Liver (tissue), 9 donors: ENCODE measurements around the gene TPD52L2. TPM values are rescaled to one million over a fixed set of nuclear protein-coding genes. Genes with fewer than 3 reads are reported as not detected.

Experiments used
- DNase-seq: peaks from one replicate; pipeline ENCODE4 v3.0.0-alpha.2; 2017; ENCODE audit warnings: low spot score
- H3K27ac ChIP-seq, 2 donors: one replicate each; pipeline ENCODE4 v1.7.0; 2013; ENCODE audit warnings: inconsistent platforms in 2 of 2, low read length in 2 of 2, control low read depth in 1 of 2, low read depth in 1 of 2, mild to moderate bottlenecking in 1 of 2
- H3K27me3 ChIP-seq, 4 donors: one replicate each; pipeline versions ENCODE4 v1.6.1 to v1.7.0; 2013; ENCODE audit warnings: low read length in 3 of 4, inconsistent platforms in 1 of 4, mild to moderate bottlenecking in 1 of 4, moderate library complexity in 1 of 4; ENCODE audit not compliant: control insufficient read depth in 4 of 4, insufficient read depth in 4 of 4
- H3K36me3 ChIP-seq, 4 donors: one replicate each; pipeline versions ENCODE4 v1.6.1 to v1.7.0; 2013; ENCODE audit warnings: low read length in 3 of 4, mild to moderate bottlenecking in 3 of 4, low read depth in 1 of 4, moderate library complexity in 1 of 4; ENCODE audit not compliant: control insufficient read depth in 4 of 4, insufficient read depth in 3 of 4
- H3K4me1 ChIP-seq, 4 donors: one replicate each; pipeline versions ENCODE4 v1.6.1 to v1.7.0; 2013; ENCODE audit warnings: low read length in 3 of 4, mild to moderate bottlenecking in 3 of 4, moderate library complexity in 1 of 4; ENCODE audit not compliant: control insufficient read depth in 4 of 4, insufficient read depth in 4 of 4
- H3K4me3 ChIP-seq, 3 donors: one replicate each; pipeline versions ENCODE4 v1.6.1 to v1.7.0; 2013; ENCODE audit warnings: low read length in 3 of 3, control low read depth in 1 of 3, low read depth in 1 of 3, mild to moderate bottlenecking in 1 of 3
- H3K9ac ChIP-seq, 2 donors: one replicate each; pipeline ENCODE4 v1.7.0; 2013; ENCODE audit warnings: low read length in 2 of 2, mild to moderate bottlenecking in 2 of 2, moderate library complexity in 2 of 2, control low read depth in 1 of 2, low read depth in 1 of 2
- H3K9me3 ChIP-seq, 4 donors: one replicate each; pipeline versions ENCODE4 v1.6.1 to v1.7.0; 2013; ENCODE audit warnings: low read length in 3 of 4; ENCODE audit not compliant: control insufficient read depth in 4 of 4
- EGR1 ChIP-seq, 2 donors: IDR thresholded peaks; 2 replicates each; pipeline ENCODE4 v1.6.1; 2016 to 2018; ENCODE audit warnings: antibody characterized with exemption in 2 of 2, low read depth in 2 of 2
- FOXA1 ChIP-seq: IDR thresholded peaks from 2 replicates; pipeline ENCODE4 v1.6.1; 2016; ENCODE audit warnings: antibody characterized with exemption
- FOXA2 ChIP-seq: IDR thresholded peaks from 2 replicates; pipeline ENCODE4 v1.6.1; 2016; ENCODE audit warnings: antibody characterized with exemption
- GABPA ChIP-seq, 2 donors: IDR thresholded peaks in 1 of 2; conservative IDR thresholded peaks in 1 of 2; 2 replicates each; pipeline ENCODE4 v1.6.1; 2016; ENCODE audit warnings: antibody characterized with exemption in 2 of 2, mild to moderate bottlenecking in 1 of 2, moderate library complexity in 1 of 2
- HNF4A ChIP-seq, 2 donors: conservative IDR thresholded peaks; 2 replicates each; pipeline ENCODE4 v1.6.1; 2016; ENCODE audit warnings: antibody characterized with exemption in 2 of 2, mild to moderate bottlenecking in 2 of 2
- HNF4G ChIP-seq: IDR thresholded peaks from 2 replicates; pipeline ENCODE4 v1.6.1; 2016; ENCODE audit warnings: antibody characterized with exemption
- JUND ChIP-seq, 2 donors: IDR thresholded peaks; 2 replicates each; pipeline ENCODE4 v1.6.1; 2016; ENCODE audit warnings: antibody characterized with exemption in 2 of 2
- NR2F2 ChIP-seq: IDR thresholded peaks from 2 replicates; pipeline ENCODE4 v1.6.1; 2016; ENCODE audit warnings: antibody characterized with exemption
- RAD21 ChIP-seq, 2 donors: IDR thresholded peaks; 2 replicates each; pipeline ENCODE4 v1.6.1; 2016; ENCODE audit warnings: antibody characterized with exemption in 2 of 2, mild to moderate bottlenecking in 2 of 2
- RXRA ChIP-seq, 2 donors: IDR thresholded peaks; 2 replicates each; pipeline ENCODE4 v1.6.1; 2017 to 2018; ENCODE audit warnings: antibody characterized with exemption in 2 of 2, mild to moderate bottlenecking in 1 of 2
- SP1 ChIP-seq: IDR thresholded peaks from 2 replicates; pipeline ENCODE4 v1.6.1; 2018; ENCODE audit warnings: antibody characterized with exemption, mild to moderate bottlenecking
- TAF1 ChIP-seq: conservative IDR thresholded peaks from 2 replicates; pipeline ENCODE4 v1.6.1; 2016; ENCODE audit warnings: antibody characterized with exemption, mild to moderate bottlenecking
- YY1 ChIP-seq: IDR thresholded peaks from 2 replicates; pipeline ENCODE4 v1.6.1; 2016; ENCODE audit warnings: antibody characterized with exemption, mild to moderate bottlenecking
- WGBS: extraction: QIAGEN DNeasy Blood & Tissue Kit; methylation state at CpG from one replicate; pipeline ENCODE4 v1.1.7; 2013; 5-methylcytosine and 5-hydroxymethylcytosine counted together
- polyA plus RNA-seq, 2 donors: library from polyadenylated mRNA; stranded (reverse) in 1 of 2; unstranded in 1 of 2; fragments of 200-250 nt in 1 of 2; fragments of >200 nt in 1 of 2; fragmentation: Nextera tagmentation in 1 of 2; extraction: Ambion mirVana in 1 of 2; gene quantifications; one replicate each; pipeline versions ENCODE4 v1.2.1 to v1.2.3, GENCODE V29; 2013 to 2015
- total RNA-seq, 2 donors: library from RNA; depleted of rRNA; stranded (reverse); fragments of >200 nt; gene quantifications; one replicate each; pipeline ENCODE4 v1.2.3, GENCODE V29; 2014
- TF ChIP-seq, protein P1 (sequence below): IDR thresholded peaks from 2 replicates; pipeline ENCODE4 v1.6.1; 2016; ENCODE audit warnings: antibody characterized with exemption
- TF ChIP-seq, protein P2 (sequence below): IDR thresholded peaks from 2 replicates; pipeline ENCODE4 v1.6.1; 2016; ENCODE audit warnings: antibody characterized with exemption
- TF ChIP-seq, protein P3 (sequence below): IDR thresholded peaks from 2 replicates; pipeline ENCODE4 v1.6.1; 2016; ENCODE audit warnings: antibody characterized with exemption, mild to moderate bottlenecking
- TF ChIP-seq, protein P4 (sequence below): IDR thresholded peaks from 2 replicates; pipeline ENCODE4 v1.6.1; 2016; ENCODE audit warnings: antibody characterized with exemption
- TF ChIP-seq, protein P5 (sequence below): fragments of 150-350 bp; IDR thresholded peaks from 2 replicates; pipeline ENCODE4 v1.5.1; 2017; ENCODE audit warnings: improper control_type of control experiment, low read depth, low read length; ENCODE audit not compliant: missing input control
- donor health status: healthy.
- donor health status: healthy.
- donor health status: healthy.
- donor health status: healthy.
- donor health status: healthy.

TPD52L2 gene
- total and polyA plus RNA-seq, 4 donors = 12.3 to 33.0 (median 28.2) TPM

DNA sequence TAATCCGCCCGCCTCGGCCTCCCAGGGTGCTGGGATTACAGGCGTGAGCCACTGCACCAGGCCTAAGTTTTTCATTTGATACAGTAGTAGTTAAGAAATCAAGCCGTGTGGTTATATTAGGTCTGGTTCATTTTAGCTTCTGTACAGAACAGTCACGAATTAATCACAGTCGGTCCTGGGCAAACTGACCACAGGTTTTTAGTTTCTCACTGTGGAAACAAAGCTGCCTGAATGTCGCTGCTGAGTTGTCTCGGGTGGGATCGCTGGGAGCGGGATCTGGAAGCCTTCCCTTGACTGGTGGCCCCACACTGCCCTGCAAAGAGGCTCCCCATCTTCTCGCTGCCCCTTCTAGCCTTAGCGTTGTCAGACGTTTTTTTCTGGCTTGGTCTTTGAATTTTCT, 72.5 kb downstream of the TPD52L2 start (continued):
- TF ChIP-seq, protein P1, sequence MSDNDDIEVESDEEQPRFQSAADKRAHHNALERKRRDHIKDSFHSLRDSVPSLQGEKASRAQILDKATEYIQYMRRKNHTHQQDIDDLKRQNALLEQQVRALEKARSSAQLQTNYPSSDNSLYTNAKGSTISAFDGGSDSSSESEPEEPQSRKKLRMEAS = no peak
- no peak for TF ChIP-seq RAD21 (IDR thresholded peaks at IDR 0.05)

DNA sequence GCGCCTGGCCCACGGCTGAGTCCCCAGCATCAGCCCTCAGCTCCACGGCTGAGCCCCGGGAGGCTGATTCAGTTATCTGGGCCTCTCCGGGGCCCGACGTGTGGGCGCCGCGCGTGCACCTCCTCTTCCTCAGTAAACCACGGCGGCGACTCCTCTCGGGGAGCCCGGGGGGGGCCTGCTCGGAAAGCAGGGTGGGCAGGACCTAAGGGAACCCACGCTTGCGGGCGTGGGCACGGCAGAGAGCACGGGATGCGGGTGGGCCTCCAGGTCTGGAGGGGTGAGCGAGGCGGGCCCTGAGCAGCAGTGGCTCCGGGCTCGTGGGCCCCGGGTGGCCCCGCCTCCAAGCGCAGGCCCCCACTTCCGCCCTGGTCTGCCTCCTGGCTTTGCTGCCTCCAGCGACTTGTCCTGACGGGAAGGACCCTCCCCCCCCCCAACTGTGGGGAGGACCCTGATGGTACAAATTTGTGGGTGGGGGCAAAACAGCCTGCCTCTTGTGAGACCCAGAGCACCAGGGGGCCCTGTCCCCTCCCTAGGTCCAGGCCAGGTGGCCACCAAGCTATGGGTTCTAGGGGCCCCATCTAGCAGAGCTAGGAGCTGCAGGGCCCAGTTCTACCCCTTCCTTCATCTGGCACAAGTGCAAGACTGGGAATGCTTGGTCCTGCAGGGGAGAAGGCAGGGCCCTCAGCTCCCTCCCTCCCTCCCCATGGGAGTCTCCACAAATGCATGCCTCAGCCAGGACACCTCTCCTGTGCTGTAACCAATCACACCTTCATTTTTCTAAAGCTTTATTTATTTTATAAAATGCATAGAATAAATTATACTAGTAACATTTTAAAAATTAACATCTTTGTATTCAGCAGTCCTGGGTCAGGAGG, 74.2 kb downstream of the TPD52L2 start:
- no peak for DNase-seq
- peaks cover 0 to 2% (median 0%) of the 10 kb centered on the region in 4 donors for H3K4me1 ChIP-seq
- H3K4me3 ChIP-seq = no peak overlapping the region
- no peaks in the 10 kb centered on the region for H3K9me3 ChIP-seq
- H3K27me3 ChIP-seq = no peaks in the 10 kb centered on the region
- H3K36me3 ChIP-seq = peaks cover 11 to 55% (median 17%) of the 10 kb centered on the region in 4 donors
- no peak overlapping the region for H3K9ac ChIP-seq
- TF ChIP-seq SP1 (no peak), RAD21 (IDR thresholded peaks at IDR 0.05) (no peak), FOXA1 (no peak), EGR1 (IDR thresholded peaks at IDR 0.05; ENCODE audit: low read depth in 2 of 2) (no peak), RXRA (IDR thresholded peaks at IDR 0.05) (no peak), GABPA (IDR thresholded peaks at IDR 0.05 in 1 of 2, conservative IDR thresholded peaks at IDR 0.05 in 1 of 2) (no peak), NR2F2 (no peak), FOXA2 (no peak), JUND (IDR thresholded peaks at IDR 0.05) (no peak), HNF4G (no peak), HNF4A (conservative IDR thresholded peaks at IDR 0.05) (no peak), TAF1 (no peak), YY1 (no peak)
- TF ChIP-seq, protein P2, sequence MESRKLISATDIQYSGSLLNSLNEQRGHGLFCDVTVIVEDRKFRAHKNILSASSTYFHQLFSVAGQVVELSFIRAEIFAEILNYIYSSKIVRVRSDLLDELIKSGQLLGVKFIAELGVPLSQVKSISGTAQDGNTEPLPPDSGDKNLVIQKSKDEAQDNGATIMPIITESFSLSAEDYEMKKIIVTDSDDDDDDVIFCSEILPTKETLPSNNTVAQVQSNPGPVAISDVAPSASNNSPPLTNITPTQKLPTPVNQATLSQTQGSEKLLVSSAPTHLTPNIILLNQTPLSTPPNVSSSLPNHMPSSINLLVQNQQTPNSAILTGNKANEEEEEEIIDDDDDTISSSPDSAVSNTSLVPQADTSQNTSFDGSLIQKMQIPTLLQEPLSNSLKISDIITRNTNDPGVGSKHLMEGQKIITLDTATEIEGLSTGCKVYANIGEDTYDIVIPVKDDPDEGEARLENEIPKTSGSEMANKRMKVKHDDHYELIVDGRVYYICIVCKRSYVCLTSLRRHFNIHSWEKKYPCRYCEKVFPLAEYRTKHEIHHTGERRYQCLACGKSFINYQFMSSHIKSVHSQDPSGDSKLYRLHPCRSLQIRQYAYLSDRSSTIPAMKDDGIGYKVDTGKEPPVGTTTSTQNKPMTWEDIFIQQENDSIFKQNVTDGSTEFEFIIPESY = no peak
- TF ChIP-seq, protein P3, sequence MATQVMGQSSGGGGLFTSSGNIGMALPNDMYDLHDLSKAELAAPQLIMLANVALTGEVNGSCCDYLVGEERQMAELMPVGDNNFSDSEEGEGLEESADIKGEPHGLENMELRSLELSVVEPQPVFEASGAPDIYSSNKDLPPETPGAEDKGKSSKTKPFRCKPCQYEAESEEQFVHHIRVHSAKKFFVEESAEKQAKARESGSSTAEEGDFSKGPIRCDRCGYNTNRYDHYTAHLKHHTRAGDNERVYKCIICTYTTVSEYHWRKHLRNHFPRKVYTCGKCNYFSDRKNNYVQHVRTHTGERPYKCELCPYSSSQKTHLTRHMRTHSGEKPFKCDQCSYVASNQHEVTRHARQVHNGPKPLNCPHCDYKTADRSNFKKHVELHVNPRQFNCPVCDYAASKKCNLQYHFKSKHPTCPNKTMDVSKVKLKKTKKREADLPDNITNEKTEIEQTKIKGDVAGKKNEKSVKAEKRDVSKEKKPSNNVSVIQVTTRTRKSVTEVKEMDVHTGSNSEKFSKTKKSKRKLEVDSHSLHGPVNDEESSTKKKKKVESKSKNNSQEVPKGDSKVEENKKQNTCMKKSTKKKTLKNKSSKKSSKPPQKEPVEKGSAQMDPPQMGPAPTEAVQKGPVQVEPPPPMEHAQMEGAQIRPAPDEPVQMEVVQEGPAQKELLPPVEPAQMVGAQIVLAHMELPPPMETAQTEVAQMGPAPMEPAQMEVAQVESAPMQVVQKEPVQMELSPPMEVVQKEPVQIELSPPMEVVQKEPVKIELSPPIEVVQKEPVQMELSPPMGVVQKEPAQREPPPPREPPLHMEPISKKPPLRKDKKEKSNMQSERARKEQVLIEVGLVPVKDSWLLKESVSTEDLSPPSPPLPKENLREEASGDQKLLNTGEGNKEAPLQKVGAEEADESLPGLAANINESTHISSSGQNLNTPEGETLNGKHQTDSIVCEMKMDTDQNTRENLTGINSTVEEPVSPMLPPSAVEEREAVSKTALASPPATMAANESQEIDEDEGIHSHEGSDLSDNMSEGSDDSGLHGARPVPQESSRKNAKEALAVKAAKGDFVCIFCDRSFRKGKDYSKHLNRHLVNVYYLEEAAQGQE = no peak
- TF ChIP-seq, protein P1 = no peak
- TF ChIP-seq, protein P4, sequence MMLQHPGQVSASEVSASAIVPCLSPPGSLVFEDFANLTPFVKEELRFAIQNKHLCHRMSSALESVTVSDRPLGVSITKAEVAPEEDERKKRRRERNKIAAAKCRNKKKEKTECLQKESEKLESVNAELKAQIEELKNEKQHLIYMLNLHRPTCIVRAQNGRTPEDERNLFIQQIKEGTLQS = no peak
- TF ChIP-seq, protein P5, sequence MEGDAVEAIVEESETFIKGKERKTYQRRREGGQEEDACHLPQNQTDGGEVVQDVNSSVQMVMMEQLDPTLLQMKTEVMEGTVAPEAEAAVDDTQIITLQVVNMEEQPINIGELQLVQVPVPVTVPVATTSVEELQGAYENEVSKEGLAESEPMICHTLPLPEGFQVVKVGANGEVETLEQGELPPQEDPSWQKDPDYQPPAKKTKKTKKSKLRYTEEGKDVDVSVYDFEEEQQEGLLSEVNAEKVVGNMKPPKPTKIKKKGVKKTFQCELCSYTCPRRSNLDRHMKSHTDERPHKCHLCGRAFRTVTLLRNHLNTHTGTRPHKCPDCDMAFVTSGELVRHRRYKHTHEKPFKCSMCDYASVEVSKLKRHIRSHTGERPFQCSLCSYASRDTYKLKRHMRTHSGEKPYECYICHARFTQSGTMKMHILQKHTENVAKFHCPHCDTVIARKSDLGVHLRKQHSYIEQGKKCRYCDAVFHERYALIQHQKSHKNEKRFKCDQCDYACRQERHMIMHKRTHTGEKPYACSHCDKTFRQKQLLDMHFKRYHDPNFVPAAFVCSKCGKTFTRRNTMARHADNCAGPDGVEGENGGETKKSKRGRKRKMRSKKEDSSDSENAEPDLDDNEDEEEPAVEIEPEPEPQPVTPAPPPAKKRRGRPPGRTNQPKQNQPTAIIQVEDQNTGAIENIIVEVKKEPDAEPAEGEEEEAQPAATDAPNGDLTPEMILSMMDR = no peak
- no peak overlapping the region for H3K27ac ChIP-seq
- 92% methylated on average over 33 of the region's 33 CpGs for WGBS
